Progenitor cell of endocrine pancreas (in vitro differentiated cells): Measurements from ENCODE around the gene TRPC1. TPM values are rescaled to one million over a fixed set of nuclear protein-coding genes. Genes with fewer than 3 reads are reported as not detected.

ENCODE experiments used
- DNase-seq: peaks from one replicate; pipeline ENCODE4 v3.0.0; 2021; ENCODE audit warnings: low spot score; ENCODE audit not compliant: unreplicated experiment
- H3K27ac Mint-ChIP-seq: 2 replicates; pipeline ENCODE4 v1.8.0; 2021; ENCODE audit warnings: mild to moderate bottlenecking, moderate library complexity, mixed read lengths
- H3K27me3 Mint-ChIP-seq: 2 replicates; pipeline ENCODE4 v1.8.0; 2021; ENCODE audit warnings: mixed read lengths
- H3K36me3 Mint-ChIP-seq: 2 replicates; pipeline ENCODE4 v1.8.0; 2022; ENCODE audit warnings: mixed read lengths; ENCODE audit not compliant: insufficient read depth
- H3K4me1 Mint-ChIP-seq: 2 replicates; pipeline ENCODE4 v1.8.0; 2021; ENCODE audit warnings: low read depth, mixed read lengths
- H3K4me3 Mint-ChIP-seq: 2 replicates; pipeline ENCODE4 v1.8.0; 2021; ENCODE audit warnings: low read depth, mild to moderate bottlenecking, moderate library complexity, mixed read lengths
- H3K9me3 Mint-ChIP-seq: 2 replicates; pipeline ENCODE4 v1.8.0; 2021; ENCODE audit warnings: low read depth, mixed read lengths
- total RNA-seq: library from RNA; stranded (reverse); gene quantifications from 2 replicates; pipeline ENCODE4 v1.2.1, GENCODE V29; 2021
- TF ChIP-seq, protein P1 (sequence below): fragments of 200-600 bp; sonication (generic); IDR thresholded peaks from one replicate; pipeline ENCODE4 v1.5.0; 2021; ENCODE audit warnings: antibody characterized with exemption, mild to moderate bottlenecking; ENCODE audit not compliant: unreplicated experiment

Gene TRPC1
- total RNA-seq, 1 donor from 2014 or later: 16.5 TPM

DNA sequence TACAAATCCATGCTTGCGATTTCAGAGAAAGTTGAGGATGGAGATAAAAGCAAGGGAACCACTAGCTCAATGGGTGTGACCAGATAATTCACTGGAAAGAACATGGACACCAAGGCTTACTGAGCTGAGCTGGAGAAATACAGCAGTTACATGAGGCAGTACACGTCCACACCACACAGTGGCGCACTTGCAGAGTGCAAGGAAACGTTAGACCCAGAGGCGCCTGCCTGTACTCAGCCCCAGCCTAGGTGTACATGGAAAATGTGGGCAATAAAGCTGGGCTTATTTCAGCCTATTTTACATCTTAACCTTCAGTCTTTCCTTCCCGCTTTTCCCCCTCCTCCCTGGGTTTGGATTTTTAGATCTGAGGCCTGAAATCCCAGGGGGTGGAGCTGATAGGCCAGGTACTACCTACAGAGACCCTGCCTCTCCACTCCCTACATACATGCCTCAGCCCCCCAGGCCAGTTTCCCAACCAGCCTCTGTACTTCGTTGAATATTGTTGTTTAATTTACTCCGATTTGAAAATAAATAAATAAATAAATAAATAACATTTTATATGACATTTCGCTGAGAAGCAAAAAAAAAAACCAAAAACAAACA is 105.0 kb downstream of the TRPC1 start:
- peaks cover 3% of the 10 kb centered on the region for H3K27me3 Mint-ChIP-seq
- H3K9me3 Mint-ChIP-seq: no peaks in the 10 kb centered on the region
- H3K4me3 Mint-ChIP-seq: no peak overlapping the region
- no peaks in the 10 kb centered on the region for H3K36me3 Mint-ChIP-seq
- H3K27ac Mint-ChIP-seq: no peak overlapping the region
- no peaks in the 10 kb centered on the region for H3K4me1 Mint-ChIP-seq
- TF ChIP-seq, protein P1, sequence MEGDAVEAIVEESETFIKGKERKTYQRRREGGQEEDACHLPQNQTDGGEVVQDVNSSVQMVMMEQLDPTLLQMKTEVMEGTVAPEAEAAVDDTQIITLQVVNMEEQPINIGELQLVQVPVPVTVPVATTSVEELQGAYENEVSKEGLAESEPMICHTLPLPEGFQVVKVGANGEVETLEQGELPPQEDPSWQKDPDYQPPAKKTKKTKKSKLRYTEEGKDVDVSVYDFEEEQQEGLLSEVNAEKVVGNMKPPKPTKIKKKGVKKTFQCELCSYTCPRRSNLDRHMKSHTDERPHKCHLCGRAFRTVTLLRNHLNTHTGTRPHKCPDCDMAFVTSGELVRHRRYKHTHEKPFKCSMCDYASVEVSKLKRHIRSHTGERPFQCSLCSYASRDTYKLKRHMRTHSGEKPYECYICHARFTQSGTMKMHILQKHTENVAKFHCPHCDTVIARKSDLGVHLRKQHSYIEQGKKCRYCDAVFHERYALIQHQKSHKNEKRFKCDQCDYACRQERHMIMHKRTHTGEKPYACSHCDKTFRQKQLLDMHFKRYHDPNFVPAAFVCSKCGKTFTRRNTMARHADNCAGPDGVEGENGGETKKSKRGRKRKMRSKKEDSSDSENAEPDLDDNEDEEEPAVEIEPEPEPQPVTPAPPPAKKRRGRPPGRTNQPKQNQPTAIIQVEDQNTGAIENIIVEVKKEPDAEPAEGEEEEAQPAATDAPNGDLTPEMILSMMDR: peak; percentile 90
- peak; percentile 74 for DNase-seq

DNA sequence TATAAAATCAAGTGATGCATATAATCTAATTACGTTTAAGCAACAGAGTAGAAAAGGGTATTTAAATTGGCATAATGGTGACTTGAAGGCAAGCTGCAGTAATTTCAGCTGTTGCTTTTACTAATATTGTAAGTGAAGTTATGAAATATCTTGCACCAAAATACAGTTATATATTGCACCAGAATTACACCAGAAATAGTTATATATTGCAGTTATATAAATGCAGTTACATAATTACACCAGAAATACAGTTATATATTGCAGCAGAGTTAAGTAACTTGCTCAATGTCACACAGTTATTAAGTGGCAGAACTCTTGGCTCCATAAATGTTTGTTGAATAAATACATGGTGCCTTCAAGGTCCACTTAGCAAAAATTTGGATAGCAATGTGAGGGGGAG is 113.7 kb downstream of the TRPC1 start:
- TF ChIP-seq, protein P1: no peak
- no peaks in the 10 kb centered on the region for H3K27me3 Mint-ChIP-seq
- no peaks in the 10 kb centered on the region for H3K4me1 Mint-ChIP-seq
- H3K27ac Mint-ChIP-seq: no peak overlapping the region
- no peak overlapping the region for H3K4me3 Mint-ChIP-seq
- no peaks in the 10 kb centered on the region for H3K9me3 Mint-ChIP-seq
- no peaks in the 10 kb centered on the region for H3K36me3 Mint-ChIP-seq
- no peak for DNase-seq

DNA sequence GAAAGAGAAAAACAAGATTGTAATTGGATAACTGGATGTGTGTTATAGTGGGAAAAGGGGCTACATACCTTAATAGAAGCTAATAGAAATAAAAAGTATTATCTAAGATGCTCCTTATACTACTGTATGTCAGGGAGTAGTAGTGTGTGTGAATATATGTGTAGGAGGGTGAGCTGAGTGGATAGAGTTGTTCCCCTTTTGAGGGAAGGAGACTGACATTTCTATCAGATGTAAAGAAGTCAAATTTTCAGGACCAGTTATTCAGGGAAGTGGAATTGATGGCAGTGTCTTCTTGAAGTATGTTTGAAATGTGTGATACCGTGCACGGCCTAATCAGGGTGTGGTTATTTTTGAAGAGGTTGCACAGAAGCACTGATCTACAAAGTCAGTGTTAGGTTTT is 116.0 kb downstream of the TRPC1 start:
- H3K9me3 Mint-ChIP-seq: no peaks in the 10 kb centered on the region
- H3K4me1 Mint-ChIP-seq: no peaks in the 10 kb centered on the region
- TF ChIP-seq, protein P1: no peak
- H3K27ac Mint-ChIP-seq: no peak overlapping the region
- no peaks in the 10 kb centered on the region for H3K27me3 Mint-ChIP-seq
- H3K4me3 Mint-ChIP-seq: no peak overlapping the region
- DNase-seq: no peak
- no peaks in the 10 kb centered on the region for H3K36me3 Mint-ChIP-seq

DNA sequence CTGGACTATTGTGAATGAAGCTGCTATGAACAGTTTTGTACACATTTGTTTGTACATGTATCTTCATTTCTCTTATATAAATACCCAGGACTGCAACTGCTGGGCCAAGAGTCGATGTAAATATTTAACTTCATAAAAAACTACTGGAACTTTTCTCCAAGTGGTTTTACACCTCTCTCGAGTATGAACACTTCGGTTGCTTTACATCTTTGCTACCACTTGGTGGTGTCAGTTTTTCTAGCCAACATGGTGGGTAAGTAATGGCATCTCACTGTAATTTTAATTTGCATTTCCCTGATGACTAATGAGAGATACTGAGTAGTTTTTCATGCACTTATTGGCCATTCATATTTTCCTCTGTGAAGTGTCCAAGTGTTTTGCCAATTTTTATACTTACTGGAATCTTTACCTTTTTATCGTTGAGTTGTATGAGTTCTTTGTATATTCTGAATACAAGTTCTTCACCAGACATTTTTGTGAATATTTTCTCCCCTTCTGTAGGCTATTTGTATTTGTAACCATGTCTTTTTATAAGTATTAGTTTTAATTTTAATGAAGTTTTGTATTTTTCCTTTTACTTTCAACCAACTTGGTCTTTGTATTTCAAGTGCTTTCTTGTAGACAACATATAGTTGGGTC is 120.6 kb downstream of the TRPC1 start:
- TF ChIP-seq, protein P1: peak; percentile 52
- Mint-ChIP-seq H3K36me3 (no peaks in the 10 kb centered on the region), H3K4me3 (no peak overlapping the region), H3K27me3 (no peaks in the 10 kb centered on the region), H3K27ac (no peak overlapping the region), H3K9me3 (no peaks in the 10 kb centered on the region), H3K4me1 (no peaks in the 10 kb centered on the region)
- DNase-seq: no peak

DNA sequence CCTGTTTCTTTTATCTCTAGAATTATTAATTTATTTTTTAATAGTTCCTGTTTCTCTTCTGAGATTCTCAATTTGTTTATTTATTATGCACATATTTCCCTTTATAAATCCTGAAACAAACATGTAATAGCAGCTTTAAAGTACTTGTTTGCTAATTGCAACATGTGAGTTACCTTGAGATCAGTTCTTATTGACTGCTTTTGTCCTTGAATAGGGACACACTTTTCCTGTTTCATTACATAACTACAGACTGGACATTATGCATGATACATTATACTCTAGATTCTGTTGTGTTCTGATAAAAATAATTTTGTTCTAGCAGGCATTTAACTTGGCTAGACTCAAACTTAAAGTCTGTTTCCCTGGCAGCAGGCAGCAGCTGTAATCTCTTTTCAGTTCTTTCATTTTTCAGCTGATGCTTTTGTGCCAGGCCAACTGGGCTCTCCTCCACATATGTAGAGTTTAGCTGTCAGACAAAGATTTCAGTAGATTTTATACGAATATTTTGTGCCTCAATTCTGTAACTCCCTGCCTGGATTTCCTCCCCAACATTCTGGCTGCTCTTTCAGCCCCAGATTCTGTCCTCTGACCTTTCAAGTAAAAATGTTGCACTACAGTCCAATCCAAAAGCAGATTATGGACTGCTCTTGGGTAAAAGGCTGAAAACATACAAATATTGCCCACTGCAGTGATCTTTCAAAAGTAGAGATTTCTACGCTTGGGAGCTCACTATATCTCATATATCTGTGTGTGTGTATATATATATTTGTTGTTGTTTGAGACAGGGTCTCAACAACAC is 123.1 kb downstream of the TRPC1 start:
- no peak for DNase-seq
- no peaks in the 10 kb centered on the region for H3K27me3 Mint-ChIP-seq
- H3K4me1 Mint-ChIP-seq: no peaks in the 10 kb centered on the region
- H3K9me3 Mint-ChIP-seq: no peaks in the 10 kb centered on the region
- no peak overlapping the region for H3K4me3 Mint-ChIP-seq
- TF ChIP-seq, protein P1: no peak
- no peaks in the 10 kb centered on the region for H3K36me3 Mint-ChIP-seq
- no peak overlapping the region for H3K27ac Mint-ChIP-seq
